ENCODE data around the gene PDE6G. TPM values are rescaled to one million over a fixed set of nuclear protein-coding genes. Genes with fewer than 3 reads are reported as not detected.
A peak's percentile ranks its signal among the peaks of the same experiment; 100 is the strongest.

The PDE6G gene
- total RNA-seq, 4 donors from 2014 or later: 2.1 TPM; not detected in 3

GRCh38 chr17:81666092-81666341 is 9.7 kb upstream of the PDE6G start:
- no peak for DNase-seq
- Histone ChIP-seq H3K36me3 (no peaks in the 10 kb centered on the region), H3K4me3 (peak overlapping the region; percentile 76 to 96), H3K27me3 (no peaks in the 10 kb centered on the region), H3K27ac (peak overlapping the region; percentile 59 to 92), H3K4me1 (peaks cover 0 to 7% of the 10 kb centered on the region in 2 donors), H3K9me3 (no peaks in the 10 kb centered on the region)
- TF ChIP-seq, protein P1, sequence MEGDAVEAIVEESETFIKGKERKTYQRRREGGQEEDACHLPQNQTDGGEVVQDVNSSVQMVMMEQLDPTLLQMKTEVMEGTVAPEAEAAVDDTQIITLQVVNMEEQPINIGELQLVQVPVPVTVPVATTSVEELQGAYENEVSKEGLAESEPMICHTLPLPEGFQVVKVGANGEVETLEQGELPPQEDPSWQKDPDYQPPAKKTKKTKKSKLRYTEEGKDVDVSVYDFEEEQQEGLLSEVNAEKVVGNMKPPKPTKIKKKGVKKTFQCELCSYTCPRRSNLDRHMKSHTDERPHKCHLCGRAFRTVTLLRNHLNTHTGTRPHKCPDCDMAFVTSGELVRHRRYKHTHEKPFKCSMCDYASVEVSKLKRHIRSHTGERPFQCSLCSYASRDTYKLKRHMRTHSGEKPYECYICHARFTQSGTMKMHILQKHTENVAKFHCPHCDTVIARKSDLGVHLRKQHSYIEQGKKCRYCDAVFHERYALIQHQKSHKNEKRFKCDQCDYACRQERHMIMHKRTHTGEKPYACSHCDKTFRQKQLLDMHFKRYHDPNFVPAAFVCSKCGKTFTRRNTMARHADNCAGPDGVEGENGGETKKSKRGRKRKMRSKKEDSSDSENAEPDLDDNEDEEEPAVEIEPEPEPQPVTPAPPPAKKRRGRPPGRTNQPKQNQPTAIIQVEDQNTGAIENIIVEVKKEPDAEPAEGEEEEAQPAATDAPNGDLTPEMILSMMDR (IDR thresholded peaks at IDR 0.05): no peak
- TF ChIP-seq POLR2A (IDR thresholded peaks at IDR 0.05): no peak
- intact Hi-C loops (cut with DNase I; ENCODE audit: low total_unique reads): no loop called here

GRCh38 chr17:81665205-81666091 is 9.1 kb upstream of the PDE6G start:
- peak overlapping the region; percentile 59 to 92 for H3K27ac ChIP-seq
- intact Hi-C loops (cut with DNase I; ENCODE audit: low total_unique reads): no loop called here

DNA sequence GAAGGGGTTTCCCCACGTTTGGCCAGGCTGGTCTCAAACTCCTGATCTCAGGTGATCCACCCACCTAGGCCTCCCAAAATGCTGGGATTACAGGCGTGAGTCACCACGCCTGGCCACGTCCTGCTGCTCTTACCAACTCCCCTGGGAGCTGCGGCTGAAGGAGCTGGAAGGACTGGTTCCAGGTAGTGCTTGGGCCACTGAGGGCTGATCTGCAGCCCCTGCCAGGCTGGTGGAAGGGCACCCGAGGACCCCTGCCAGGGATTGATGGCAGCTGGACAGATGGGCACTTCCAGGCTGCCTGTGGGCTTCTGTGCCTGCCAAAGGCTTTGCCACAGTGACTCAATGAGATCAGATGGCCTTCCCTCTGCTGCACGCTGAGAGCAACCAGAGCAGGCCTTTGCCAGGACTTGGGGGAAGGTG is 7.7 kb upstream of the PDE6G start:
- TF ChIP-seq, protein P1 (IDR thresholded peaks at IDR 0.05): no peak
- no peak for TF ChIP-seq POLR2A (IDR thresholded peaks at IDR 0.05)
- H3K27me3 ChIP-seq: no peaks in the 10 kb centered on the region
- H3K27ac ChIP-seq: no peak overlapping the region
- H3K4me3 ChIP-seq: no peak overlapping the region
- intact Hi-C loops (cut with DNase I; ENCODE audit: low total_unique reads): no loop called here
- DNase-seq: no peak
- peaks cover 0 to 7% of the 10 kb centered on the region in 2 donors for H3K4me1 ChIP-seq
- H3K36me3 ChIP-seq: no peaks in the 10 kb centered on the region
- no peaks in the 10 kb centered on the region for H3K9me3 ChIP-seq

More at GRCh38 chr17:81665205-81666091, 9.1 kb upstream of the PDE6G start:
- no peaks in the 10 kb centered on the region for H3K36me3 ChIP-seq
- no peak for TF ChIP-seq POLR2A (IDR thresholded peaks at IDR 0.05)
- TF ChIP-seq, protein P1 (IDR thresholded peaks at IDR 0.05): no peak
- H3K27me3 ChIP-seq: no peaks in the 10 kb centered on the region
- H3K9me3 ChIP-seq: no peaks in the 10 kb centered on the region
- peaks cover 0 to 7% of the 10 kb centered on the region in 2 donors for H3K4me1 ChIP-seq
- peak overlapping the region; percentile 76 to 96 for H3K4me3 ChIP-seq
- DNase-seq: no peak

DNA sequence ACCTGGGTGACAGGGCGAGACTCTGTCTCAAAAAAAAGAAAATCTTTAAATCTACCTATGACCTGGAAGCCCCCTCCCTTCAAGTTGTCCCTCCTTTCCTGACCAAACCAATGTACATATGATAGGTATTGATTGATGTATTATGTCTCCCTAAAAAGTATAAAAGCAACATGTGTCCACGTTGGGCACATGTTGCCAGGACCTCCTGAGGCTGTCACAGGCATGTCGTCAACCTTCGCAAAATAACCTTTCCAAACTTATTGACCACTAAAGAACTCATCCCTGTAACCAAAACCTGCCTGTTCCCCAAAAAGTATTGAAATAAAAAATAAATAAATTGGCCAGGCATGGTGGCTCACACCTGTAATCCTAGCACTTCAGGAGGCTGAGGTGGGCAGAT is 5.7 kb upstream of the PDE6G start:
- no peak for TF ChIP-seq POLR2A (IDR thresholded peaks at IDR 0.05)
- TF ChIP-seq, protein P1 (IDR thresholded peaks at IDR 0.05): no peak
- intact Hi-C loops (cut with DNase I; ENCODE audit: low total_unique reads): no loop called here
- H3K27ac ChIP-seq: no peak overlapping the region

DNA sequence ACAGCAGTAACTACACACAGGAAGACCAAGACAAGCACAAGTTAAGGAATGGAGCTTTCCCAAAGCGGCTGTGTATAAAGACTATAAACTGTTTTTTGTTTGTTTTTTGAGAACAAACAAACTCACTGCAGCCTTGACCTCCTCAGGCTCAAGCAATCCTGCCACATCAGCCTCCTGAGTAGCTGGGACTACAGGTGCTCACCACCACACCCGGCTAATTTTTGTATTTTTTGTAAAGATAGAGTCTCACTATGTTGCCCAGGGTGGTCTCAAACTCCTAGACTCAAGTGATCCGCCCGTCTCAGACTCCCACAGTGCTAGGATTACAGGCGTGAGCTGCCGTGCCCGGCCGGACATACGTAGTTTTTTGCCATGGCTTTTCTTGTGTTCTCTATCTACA is 4.1 kb upstream of the PDE6G start:
- no peaks in the 10 kb centered on the region for H3K36me3 ChIP-seq
- intact Hi-C loops (cut with DNase I; ENCODE audit: low total_unique reads): no loop called here
- H3K9me3 ChIP-seq: no peaks in the 10 kb centered on the region
- TF ChIP-seq, protein P1 (IDR thresholded peaks at IDR 0.05): no peak
- no peak for TF ChIP-seq POLR2A (IDR thresholded peaks at IDR 0.05)
- H3K4me1 ChIP-seq: no peaks in the 10 kb centered on the region
- no peaks in the 10 kb centered on the region for H3K27me3 ChIP-seq
- DNase-seq: no peak
- no peak overlapping the region for H3K27ac ChIP-seq
- H3K4me3 ChIP-seq: no peak overlapping the region

More for the DNA sequence above, 5.7 kb upstream of the PDE6G start:
- Histone ChIP-seq H3K27me3 (no peaks in the 10 kb centered on the region), H3K9me3 (no peaks in the 10 kb centered on the region), H3K36me3 (no peaks in the 10 kb centered on the region), H3K4me3 (no peak overlapping the region), H3K4me1 (no peaks in the 10 kb centered on the region)
- DNase-seq: no peak

Data from uterus (tissue), 4 donors.